ENCODE measurements around the gene SLC25A6.
"Not testable (repeated sequence)": the region's sequence is repeated elsewhere in the genome, so short reads cannot be mapped to it uniquely, and the experiment has no call there.

Gene SLC25A6

DNA sequence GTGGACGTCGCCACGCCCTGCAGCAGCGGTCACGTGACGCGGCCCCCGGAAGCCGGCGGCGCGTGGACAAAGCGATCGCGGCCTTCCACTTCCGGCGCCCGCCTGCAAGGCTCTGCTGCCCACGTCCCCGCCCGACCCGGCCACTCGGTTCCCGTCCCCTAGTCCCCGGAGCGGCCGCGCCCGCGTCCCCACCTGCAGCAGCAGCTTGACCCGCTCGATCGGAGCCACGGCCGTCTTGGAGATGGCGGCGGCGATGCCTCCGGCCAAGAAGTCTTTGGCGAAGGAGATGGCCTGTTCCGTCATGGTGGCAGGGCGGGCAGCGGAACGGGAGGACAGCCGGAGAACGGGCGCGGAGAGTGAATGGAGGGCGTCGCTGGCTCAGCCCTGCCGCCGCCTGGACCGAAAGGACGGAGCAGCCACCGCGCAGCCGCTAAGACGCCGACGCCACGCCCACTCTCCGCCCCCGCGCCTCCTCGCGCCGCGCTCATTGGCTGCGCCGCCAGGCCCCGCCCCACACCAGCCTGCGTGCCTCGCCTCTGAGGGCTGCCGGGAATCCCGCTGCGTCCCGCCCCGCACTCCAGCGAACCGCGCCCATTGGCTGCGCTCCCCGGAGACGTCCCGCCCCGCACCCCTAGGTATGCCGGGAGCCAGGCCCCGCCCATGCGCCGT is at the start of gene SLC25A6:
SLC25A6 (minus strand) TSS at position 407 of the 669 bp plus-strand sequence; CDS start at position 303, 104 bp downstream.
- DNase-seq (ENCODE audit: low spot score), result peak; percentile 99

- no peak for DNase-seq (ENCODE audit: low spot score)
These were observed 48.6 kb upstream of the SLC25A6 start for GRCh38 chrX:1440506-1440905.

GRCh38 chrX:1435241-1435895 is 43.5 kb upstream of the SLC25A6 start:
- no peak for DNase-seq (ENCODE audit: low spot score)

- DNase-seq (ENCODE audit: low spot score), result no peak
These were observed 42.9 kb upstream of the SLC25A6 start for GRCh38 chrX:1434871-1435240.

DNA sequence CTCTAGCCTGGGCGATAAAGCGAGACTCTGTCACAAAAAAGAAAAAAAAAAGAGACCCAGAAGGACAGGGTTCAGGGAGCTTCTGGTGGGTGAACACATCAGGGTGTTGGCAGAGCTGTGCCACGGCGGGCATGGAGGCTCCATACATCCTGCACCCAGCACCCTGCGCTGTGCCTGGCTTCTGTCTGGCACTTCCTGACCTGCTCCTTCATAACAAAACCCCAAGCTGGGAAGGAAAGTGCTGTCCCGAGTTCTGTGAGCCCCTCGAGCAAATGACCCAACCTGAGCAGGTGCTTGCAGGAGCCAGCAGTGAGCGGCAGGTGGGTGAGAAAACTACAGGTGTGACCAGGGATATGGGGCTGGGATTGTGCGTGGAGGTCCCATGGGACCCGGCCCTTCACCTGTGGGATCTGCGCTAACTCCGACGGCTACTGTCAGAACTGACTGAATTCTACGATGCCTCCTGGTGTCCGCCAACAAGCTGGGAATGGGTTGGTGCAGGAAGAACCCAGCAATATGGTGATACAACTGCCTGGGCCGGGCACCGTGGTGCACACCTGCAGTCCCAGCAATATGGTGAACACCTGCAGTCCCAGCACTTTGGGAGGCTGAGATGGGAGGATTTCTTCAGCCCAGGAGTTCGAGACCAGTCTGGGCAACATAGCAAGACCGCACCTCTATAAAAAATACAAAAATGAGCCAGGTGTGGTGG is 41.9 kb upstream of the SLC25A6 start:
- DNase-seq (ENCODE audit: low spot score), result no peak

GRCh38 chrX:1430451-1430850 is 38.5 kb upstream of the SLC25A6 start:
- no peak for DNase-seq (ENCODE audit: low spot score)

GRCh38 chrX:1427756-1428155 is 35.8 kb upstream of the SLC25A6 start:
- no peak for DNase-seq (ENCODE audit: low spot score)

DNA sequence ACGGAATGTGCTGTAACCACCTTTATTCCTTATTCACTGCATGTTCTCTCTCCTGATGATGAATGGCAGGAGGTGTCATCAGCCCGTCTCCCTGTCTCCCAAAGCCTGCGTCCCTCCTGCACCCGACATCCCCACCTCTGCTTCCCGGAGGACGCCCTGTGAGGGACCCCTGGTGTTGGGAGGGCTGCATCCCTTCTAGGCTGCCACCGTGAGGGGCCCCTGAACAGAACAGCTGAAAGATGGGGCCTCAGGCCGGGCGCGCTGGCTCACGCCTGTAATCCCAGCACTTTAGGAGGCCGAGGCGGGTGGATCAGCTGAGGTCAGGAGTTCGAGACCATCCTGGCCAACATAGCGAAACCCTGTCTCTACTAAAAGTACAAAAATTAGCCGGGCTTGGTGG is 34.4 kb upstream of the SLC25A6 start:
- not testable (repeated sequence) for DNase-seq (ENCODE audit: low spot score)

DNA sequence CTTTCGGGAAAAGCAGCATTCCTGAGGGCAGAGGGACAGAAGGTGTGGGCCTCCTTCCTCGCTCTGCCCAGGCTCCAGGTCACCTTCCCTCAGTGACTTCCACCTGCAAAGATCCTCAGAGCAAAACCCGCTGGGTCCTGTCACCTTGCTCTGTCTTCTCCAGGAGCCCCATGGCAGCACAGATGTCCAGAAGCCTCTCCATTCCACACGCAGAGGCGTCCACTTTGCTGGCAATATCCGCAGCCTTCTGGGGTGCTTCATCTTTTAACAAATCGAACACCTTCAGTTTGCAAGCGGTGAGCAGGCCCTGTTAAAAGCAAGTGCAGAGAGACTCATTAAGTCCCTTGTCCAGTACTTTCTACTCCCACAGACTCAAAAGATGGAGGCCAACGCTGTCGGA is 33.5 kb upstream of the SLC25A6 start:
- DNase-seq (ENCODE audit: low spot score), result no peak

DNA sequence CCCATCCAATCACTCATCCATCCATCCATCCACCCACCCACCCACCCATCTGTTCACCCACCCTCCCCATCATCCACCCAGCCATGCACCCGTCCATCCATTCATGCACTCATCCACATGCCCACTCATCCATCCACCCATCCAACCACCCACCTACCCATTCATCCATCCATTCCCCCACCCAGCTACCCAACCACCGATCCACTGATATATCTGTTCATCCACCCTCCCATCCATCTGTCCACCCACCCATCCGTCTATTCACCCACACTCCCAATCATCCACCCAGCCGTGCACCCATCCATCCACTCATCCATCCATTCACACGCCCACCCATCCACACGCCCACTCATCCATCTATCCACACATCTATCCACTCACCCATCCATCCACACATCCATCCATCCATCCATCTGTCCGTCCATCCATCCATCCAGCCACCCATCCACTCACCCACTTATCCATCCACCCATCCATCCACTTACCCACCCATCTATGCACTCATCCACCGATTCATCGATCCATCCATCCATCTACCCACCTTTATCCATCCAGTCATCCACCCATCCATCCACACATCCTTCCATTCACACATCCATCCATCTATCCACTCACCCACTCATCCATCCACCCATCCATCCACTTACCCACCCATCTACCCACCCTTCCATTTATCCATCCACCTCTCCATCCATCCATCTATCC is 32.4 kb upstream of the SLC25A6 start:
- no peak for DNase-seq (ENCODE audit: low spot score)

DNA sequence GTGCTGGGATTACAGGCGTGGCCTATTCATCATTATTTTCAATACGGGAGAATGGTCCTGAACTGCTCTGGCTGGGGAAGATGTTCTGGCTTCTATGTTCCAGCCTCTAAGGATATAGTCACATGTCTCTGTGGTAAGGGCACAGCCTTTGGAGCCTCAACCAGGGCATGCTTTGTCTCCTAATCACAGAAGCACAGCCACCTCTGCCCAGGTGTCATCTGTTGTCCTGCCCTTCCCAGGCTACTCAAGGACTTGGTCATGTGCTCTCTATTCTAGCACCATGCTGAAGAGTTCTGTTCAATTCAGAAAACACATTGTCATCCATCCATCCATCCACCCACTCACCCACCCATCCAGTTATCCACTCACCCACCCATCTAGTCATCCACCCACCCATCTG is 31.3 kb upstream of the SLC25A6 start:
- no peak for DNase-seq (ENCODE audit: low spot score)

- no peak for DNase-seq (ENCODE audit: low spot score)
These were observed 30.2 kb upstream of the SLC25A6 start for GRCh38 chrX:1422135-1422465.

DNA sequence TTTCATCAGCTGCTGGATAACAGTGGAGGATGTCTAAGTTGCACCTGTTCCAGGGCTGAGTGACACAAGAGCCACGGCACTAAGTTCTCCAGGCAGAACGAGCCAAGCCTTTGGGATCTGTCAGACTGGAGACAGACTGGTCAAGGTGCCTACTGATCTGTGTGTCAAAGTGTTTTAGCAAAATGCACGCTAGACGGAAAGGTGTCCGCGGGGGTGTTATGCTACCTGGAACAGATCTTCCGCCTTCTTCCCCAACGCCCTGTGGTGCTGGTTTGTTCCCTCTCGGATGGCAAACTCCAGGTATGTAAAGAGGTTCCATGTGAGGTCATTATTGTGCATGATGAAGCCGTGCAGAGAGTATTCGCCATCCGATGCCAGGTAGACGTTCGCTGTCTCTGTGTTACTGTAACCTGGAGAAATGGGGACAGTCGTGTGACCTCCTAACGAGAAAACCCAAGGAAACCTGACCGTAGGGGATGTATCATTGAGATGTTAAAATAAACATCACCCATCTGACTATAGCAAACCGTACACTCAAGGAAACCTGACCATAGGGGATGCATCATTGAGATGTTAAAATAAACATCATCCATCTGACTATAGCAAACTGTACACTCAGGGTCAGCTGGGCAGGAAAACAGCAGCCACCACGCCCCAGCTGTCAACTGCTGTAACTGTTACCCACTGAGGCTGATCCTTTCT is 29.7 kb upstream of the SLC25A6 start:
- DNase-seq (ENCODE audit: low spot score), result no peak

GRCh38 chrX:1420371-1420770 is 28.5 kb upstream of the SLC25A6 start:
- no peak for DNase-seq (ENCODE audit: low spot score)

DNA sequence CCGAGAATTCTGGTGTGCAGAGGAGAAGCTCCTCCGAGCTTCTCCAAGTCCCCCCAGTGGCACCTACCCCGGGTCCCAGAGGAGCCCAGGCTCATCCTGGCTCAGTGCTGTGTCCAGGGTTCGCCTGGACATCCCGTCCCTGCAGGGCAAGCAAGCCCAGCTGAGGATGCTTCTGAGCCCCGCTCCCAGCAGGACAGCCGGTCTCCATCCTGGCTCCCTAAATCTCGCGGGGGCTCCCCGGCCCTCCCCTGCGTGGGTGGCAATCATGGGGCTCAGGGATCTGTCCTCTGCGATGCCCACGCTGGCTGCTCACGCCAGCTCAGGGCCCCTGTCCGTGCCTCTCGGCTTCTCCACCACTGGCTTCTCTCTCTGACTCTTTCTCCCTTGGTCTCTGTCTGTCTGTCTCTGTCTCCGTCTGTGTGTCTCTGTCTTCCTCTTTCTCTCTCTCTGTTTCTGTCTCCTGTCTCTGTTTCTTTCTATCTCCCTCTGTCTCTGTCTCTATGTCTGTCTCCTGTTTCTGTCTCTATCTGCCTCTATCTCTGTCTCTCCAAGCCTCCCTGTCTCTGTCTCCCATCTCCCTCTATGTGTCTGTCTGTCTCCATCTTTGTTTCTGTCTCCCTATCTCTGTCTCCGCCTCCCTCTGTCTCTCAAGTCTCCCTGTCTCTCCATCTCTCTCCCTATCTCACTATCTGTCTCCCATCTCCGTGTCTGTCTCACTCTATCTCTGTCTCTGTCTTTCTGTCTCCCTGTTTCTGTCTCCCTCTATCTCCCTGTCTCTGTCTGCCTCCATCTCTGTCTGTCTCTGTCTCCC is 27.8 kb upstream of the SLC25A6 start:
- no peak for DNase-seq (ENCODE audit: low spot score)

DNA sequence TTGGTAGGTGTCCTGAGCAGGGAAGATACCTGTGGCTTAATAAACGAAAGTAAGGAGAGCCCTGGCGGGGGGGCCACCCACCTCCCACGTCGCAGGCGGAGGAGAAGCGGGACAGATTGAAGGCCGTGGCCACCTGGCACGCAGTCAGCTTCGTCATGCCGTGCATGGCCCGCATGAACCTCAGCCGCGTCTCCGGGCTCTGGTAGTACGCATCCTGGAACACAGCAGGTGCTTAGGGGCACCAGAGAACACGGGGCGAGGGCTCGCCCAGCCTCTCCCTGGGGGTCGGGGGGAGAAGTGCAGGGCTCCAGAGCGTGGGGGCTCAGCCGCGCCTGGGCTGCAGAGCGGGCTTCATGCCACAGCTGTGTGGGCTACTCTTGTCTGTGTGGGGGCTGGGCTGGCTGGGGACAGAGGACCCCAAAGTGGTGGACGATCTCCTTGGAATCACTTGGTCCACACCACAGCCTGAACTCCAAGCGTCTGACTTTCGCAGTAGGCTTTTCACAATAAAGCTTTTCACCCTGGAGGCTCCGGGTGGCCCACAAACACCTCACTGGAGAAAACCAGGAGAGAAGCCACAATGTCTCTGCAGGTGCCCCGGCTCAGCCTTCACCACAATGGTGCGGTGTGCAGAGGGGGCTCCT is 27.1 kb upstream of the SLC25A6 start:
- no peak for DNase-seq (ENCODE audit: low spot score)

- DNase-seq (ENCODE audit: low spot score), result no peak
These were observed 26.2 kb upstream of the SLC25A6 start for GRCh38 chrX:1417921-1418771.

- no peak for DNase-seq (ENCODE audit: low spot score)
These were observed 25.2 kb upstream of the SLC25A6 start for GRCh38 chrX:1416965-1417760.

DNA sequence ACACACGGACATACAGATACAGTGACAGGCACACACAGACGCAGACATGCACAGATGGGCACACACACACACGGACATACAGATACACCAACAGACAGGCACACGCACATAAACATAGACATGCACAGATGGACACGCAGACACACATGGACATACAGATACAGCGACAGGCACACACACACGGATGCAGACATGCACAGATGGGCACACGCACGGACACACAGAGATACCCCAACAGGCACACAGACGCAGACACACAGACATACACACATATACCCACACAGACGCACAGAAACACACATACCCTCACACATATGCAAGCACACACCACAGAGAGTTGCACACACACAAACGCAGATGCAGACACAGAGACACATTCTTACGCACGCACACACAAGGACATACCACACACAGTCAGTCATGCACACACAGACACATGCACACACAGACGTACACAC is 24.4 kb upstream of the SLC25A6 start:
- no peak for DNase-seq (ENCODE audit: low spot score)
